ENCODE results near the gene KLHDC7B.
"Not testable (repeated sequence)": the region's sequence is repeated elsewhere in the genome, so short reads cannot be mapped to it uniquely, and the experiment has no call there.

Gene KLHDC7B

DNA sequence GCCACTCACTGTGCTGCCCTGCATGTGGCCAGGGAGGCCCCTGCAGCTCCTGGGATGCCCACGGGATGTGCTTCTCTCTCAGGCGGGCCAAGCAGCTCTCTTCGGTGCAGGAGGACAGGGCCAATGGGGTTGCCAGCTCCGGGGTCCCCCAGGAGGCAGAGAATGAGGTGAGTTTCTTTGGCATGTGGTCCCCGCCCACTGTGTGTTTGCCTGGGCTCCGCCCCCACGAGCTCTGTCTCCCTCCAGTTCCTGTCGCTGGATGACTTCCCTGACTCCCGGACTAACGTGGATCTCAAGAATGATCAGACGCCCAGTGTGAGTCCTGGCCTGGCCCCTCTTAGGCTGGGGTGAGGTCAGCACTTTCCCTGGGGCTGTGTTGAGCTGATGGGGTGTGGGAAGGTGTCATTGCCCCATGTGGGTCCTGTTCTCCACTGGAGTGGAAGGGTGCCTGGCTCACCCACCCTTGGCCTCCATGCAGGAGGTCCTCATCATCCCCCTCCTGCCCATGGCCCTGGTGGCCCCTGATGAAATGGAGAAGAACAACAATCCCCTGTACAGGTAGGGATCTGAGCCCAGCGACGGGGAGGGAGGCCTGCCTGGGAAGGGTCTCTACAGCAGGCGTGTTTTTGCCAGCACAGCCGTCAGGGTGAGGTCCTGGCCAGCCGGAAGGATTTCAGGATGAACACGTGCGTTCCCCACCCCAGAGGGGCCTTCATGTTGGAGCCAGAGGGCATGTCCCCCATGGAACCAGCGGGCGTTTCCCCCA, 28.0 kb upstream of the KLHDC7B start:
- Histone ChIP-seq H3K36me3 (replicated peaks; ENCODE audit: low read depth, low read length) (no peaks in the 10 kb centered on the region), H2AFZ (ENCODE audit: low read depth, low read length) (no peak overlapping the region), H3K9ac (ENCODE audit: low read length) (no peak overlapping the region), H3K27ac (ENCODE audit: low read length) (no peak overlapping the region), H3K79me2 (ENCODE audit: low read length) (peaks cover 28% of the 10 kb centered on the region), H3K4me3 (ENCODE audit: low read length) (no peak overlapping the region), H4K20me1 (ENCODE audit: insufficient read depth, low read length) (no peaks in the 10 kb centered on the region; the same call in 1 of the 2 replicates), H3K9me3 (ENCODE audit: insufficient read depth, low read length) (no peaks in the 10 kb centered on the region), H3K4me1 (ENCODE audit: low read length) (no peaks in the 10 kb centered on the region), H3K4me2 (ENCODE audit: low read length) (no peak overlapping the region), H3K27me3 (ENCODE audit: low read depth, low read length) (no peaks in the 10 kb centered on the region)
- no peak for TF ChIP-seq EZH2phosphoT487 (IDR thresholded peaks at IDR 0.05; ENCODE audit: low read depth)

- H3K36me3 ChIP-seq (replicated peaks; ENCODE audit: low read depth, low read length), result no peaks in the 10 kb centered on the region
- no peak overlapping the region for H3K9ac ChIP-seq (ENCODE audit: low read length)
- no peak overlapping the region for H3K27ac ChIP-seq (ENCODE audit: low read length)
- H3K9me3 ChIP-seq (ENCODE audit: insufficient read depth, low read length), result no peaks in the 10 kb centered on the region
- H4K20me1 ChIP-seq (ENCODE audit: insufficient read depth, low read length), result no peaks in the 10 kb centered on the region; the same call in 1 of the 2 replicates
- no peak overlapping the region for H3K4me3 ChIP-seq (ENCODE audit: low read length)
- no peak overlapping the region for H3K4me2 ChIP-seq (ENCODE audit: low read length)
- H3K79me2 ChIP-seq (ENCODE audit: low read length), result peaks cover 20% of the 10 kb centered on the region
- TF ChIP-seq CTCF (IDR thresholded peaks at IDR 0.05; ENCODE audit: low read depth, low read length), result no peak
- no peak for TF ChIP-seq EZH2phosphoT487 (IDR thresholded peaks at IDR 0.05; ENCODE audit: low read depth)
- H3K4me1 ChIP-seq (ENCODE audit: low read length), result no peaks in the 10 kb centered on the region
- H3K27me3 ChIP-seq (ENCODE audit: low read depth, low read length), result no peaks in the 10 kb centered on the region
- H2AFZ ChIP-seq (ENCODE audit: low read depth, low read length), result no peak overlapping the region
These were observed 27.1 kb upstream of the KLHDC7B start for GRCh38 chr22:50518606-50519005.

- H3K9ac ChIP-seq (ENCODE audit: low read length), result no peak overlapping the region
- no peaks in the 10 kb centered on the region for H3K27me3 ChIP-seq (ENCODE audit: low read depth, low read length)
- no peak overlapping the region for H3K4me2 ChIP-seq (ENCODE audit: low read length)
- H2AFZ ChIP-seq (ENCODE audit: low read depth, low read length), result no peak overlapping the region
- H3K36me3 ChIP-seq (replicated peaks; ENCODE audit: low read depth, low read length), result no peaks in the 10 kb centered on the region
- H3K9me3 ChIP-seq (ENCODE audit: insufficient read depth, low read length), result no peaks in the 10 kb centered on the region
- H3K4me3 ChIP-seq (ENCODE audit: low read length), result no peak overlapping the region
- H4K20me1 ChIP-seq (ENCODE audit: insufficient read depth, low read length), result no peaks in the 10 kb centered on the region; the same call in 1 of the 2 replicates
- H3K27ac ChIP-seq (ENCODE audit: low read length), result no peak overlapping the region
- peaks cover 21% of the 10 kb centered on the region for H3K79me2 ChIP-seq (ENCODE audit: low read length)
- no peak for TF ChIP-seq EZH2phosphoT487 (IDR thresholded peaks at IDR 0.05; ENCODE audit: low read depth)
- no peak for TF ChIP-seq CTCF (IDR thresholded peaks at IDR 0.05; ENCODE audit: low read depth, low read length)
- H3K4me1 ChIP-seq (ENCODE audit: low read length), result peaks cover 2% of the 10 kb centered on the region
These were observed 26.5 kb upstream of the KLHDC7B start for GRCh38 chr22:50519151-50519550.

DNA sequence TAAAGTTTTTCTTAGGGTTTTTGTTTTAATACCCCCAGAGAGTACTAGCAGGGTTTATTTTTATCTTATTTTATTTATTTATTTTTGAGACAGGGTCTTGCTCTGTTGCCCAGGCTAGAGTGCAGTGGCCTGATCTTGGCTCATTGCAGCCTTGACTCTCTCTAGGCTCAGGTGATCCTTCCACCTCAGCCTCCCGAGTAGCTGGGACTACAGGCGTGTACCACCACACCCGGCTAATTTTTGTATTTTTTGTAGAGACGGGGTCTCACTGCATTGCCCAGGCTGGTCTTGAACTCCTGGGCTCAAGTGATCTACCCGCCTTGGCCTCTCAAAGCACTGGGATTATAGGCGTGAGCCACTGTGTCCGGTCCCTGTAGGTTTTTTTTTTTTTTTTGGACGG, 25.5 kb upstream of the KLHDC7B start:
- not testable (repeated sequence) for H4K20me1 ChIP-seq (ENCODE audit: insufficient read depth, low read length)

GRCh38 chr22:50520826-50521453, 24.8 kb upstream of the KLHDC7B start:
- Histone ChIP-seq H3K79me2 (ENCODE audit: low read length) (peaks cover 21% of the 10 kb centered on the region), H3K9me3 (ENCODE audit: insufficient read depth, low read length) (no peaks in the 10 kb centered on the region), H2AFZ (ENCODE audit: low read depth, low read length) (no peak overlapping the region), H3K36me3 (replicated peaks; ENCODE audit: low read depth, low read length) (peaks cover 4% of the 10 kb centered on the region), H3K4me3 (ENCODE audit: low read length) (no peak overlapping the region), H3K27me3 (ENCODE audit: low read depth, low read length) (no peaks in the 10 kb centered on the region), H3K9ac (ENCODE audit: low read length) (no peak overlapping the region), H3K4me1 (ENCODE audit: low read length) (peaks cover 8% of the 10 kb centered on the region), H3K4me2 (ENCODE audit: low read length) (no peak overlapping the region), H4K20me1 (ENCODE audit: insufficient read depth, low read length) (peaks cover 6% of the 10 kb centered on the region), H3K27ac (ENCODE audit: low read length) (no peak overlapping the region)
- TF ChIP-seq CTCF (IDR thresholded peaks at IDR 0.05; ENCODE audit: low read depth, low read length), result no peak

More for the DNA sequence above, 25.5 kb upstream of the KLHDC7B start:
- not testable (repeated sequence) for H3K9me3 ChIP-seq (ENCODE audit: insufficient read depth, low read length); H3K4me1 ChIP-seq (ENCODE audit: low read length); H3K9ac ChIP-seq (ENCODE audit: low read length); H3K27ac ChIP-seq (ENCODE audit: low read length); H3K36me3 ChIP-seq (replicated peaks; ENCODE audit: low read depth, low read length); H3K4me2 ChIP-seq (ENCODE audit: low read length); H2AFZ ChIP-seq (ENCODE audit: low read depth, low read length); H3K4me3 ChIP-seq (ENCODE audit: low read length); H3K27me3 ChIP-seq (ENCODE audit: low read depth, low read length)
- H3K79me2 ChIP-seq (ENCODE audit: low read length), result peaks cover 23% of the 10 kb centered on the region

Data from OCI-LY3 (cell line).